Fibroblast of lung (primary cell): ENCODE measurements around the gene WNT7B.

Source experiments
- CTCF ChIP-seq, 2 donors: IDR thresholded peaks in 1 of 2; conservative IDR thresholded peaks in 1 of 2; 1 replicate in 1 of 2; 2 replicates in 1 of 2; pipeline ENCODE4 v1.5.1; 2011 to 2012; ENCODE audit warnings: low read length in 2 of 2, control low read depth in 1 of 2, inconsistent platforms in 1 of 2, low read depth in 1 of 2, mild to moderate bottlenecking in 1 of 2
- EZH2 ChIP-seq: IDR thresholded peaks from 2 replicates; pipeline ENCODE4 v1.5.1; 2012; ENCODE audit warnings: low read length, control low read depth, mild to moderate bottlenecking; ENCODE audit errors: missing control alignments

DNA sequence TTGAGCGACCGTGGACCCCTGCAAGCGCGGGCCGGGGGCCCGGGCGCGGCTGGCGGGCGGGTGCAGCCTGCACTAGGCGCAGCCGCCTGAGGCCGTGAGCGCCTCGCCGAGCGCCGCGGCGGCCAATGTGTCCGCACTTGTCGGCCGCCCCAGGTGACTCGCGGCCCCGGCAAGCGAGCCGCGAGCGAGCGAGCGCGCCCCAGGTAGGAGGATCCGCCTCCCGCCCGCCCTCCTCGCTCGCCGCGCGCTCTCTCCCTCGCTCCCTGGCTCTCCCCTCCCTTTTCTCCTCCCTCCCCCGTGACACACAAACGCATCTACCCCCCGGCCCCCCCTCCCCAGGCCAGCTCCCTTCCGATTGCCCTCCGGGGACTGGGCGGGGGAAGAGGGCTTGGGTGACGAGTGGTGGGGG lies at the start of gene WNT7B:
- TF ChIP-seq CTCF (conservative IDR thresholded peaks at IDR 0.05 in 1 of 2, IDR thresholded peaks at IDR 0.05 in 1 of 2; ENCODE audit: low read depth in 1 of 2, low read length in 2 of 2) (no peak), EZH2 (no peak)
